ENCODE results near the gene KCTD6. TPM values are rescaled to one million over a fixed set of nuclear protein-coding genes. Genes with fewer than 3 reads are reported as not detected.

The KCTD6 gene
- total and polyA plus RNA-seq, 3 donors from 2014 or later, result 9.5 to 19.8 (median 14.9) TPM

GRCh38 chr3:58551636-58552180, 59.8 kb downstream of the KCTD6 start:
- no peaks in the 10 kb centered on the region for H3K4me1 ChIP-seq
- WGBS, 2 donors, result 66 to 77% methylated on average over 4 of the region's 4 CpGs
- H3K4me3 ChIP-seq, result no peak overlapping the region
- TF ChIP-seq CTCF (IDR thresholded peaks at IDR 0.05) (no peak), POLR2A (IDR thresholded peaks at IDR 0.05) (no peak)
- H3K27ac ChIP-seq, result no peak overlapping the region
- no peaks in the 10 kb centered on the region for H3K36me3 ChIP-seq (ENCODE audit: low read depth, missing control alignments)
- H3K27me3 ChIP-seq, result no peaks in the 10 kb centered on the region
- no peak for DNase-seq
- intact Hi-C loops (cut with DNase I; ENCODE audit: low total_unique reads), result no loop called here
- H3K9me3 ChIP-seq, result no peaks in the 10 kb centered on the region

Other genes starting within 250 kb of the KCTD6 start
- gene RPP14, start 185.9 kb upstream of the KCTD6 start, total RNA-seq, result 10 to 100 TPM; 13.8 to 17.0 TPM
- gene RPP14, start 185.9 kb upstream of the KCTD6 start, polyA plus RNA-seq (ENCODE audit: insufficient read depth, low read depth, low replicate concordance), result 18.4 TPM
- gene HTD2, start 185.6 kb upstream of the KCTD6 start, total RNA-seq, result 10 to 100 TPM; 14.6 to 15.1 TPM
- gene HTD2, start 185.6 kb upstream of the KCTD6 start, polyA plus RNA-seq (ENCODE audit: insufficient read depth, low read depth, low replicate concordance), result 16.4 TPM
- gene PXK, start 159.2 kb upstream of the KCTD6 start, total RNA-seq, result 10 to 100 TPM; 29.3 to 31.3 TPM
- gene PXK, start 159.2 kb upstream of the KCTD6 start, polyA plus RNA-seq (ENCODE audit: insufficient read depth, low read depth, low replicate concordance), result 28.8 TPM
- 100 to 1,000 TPM in 1 of 2 donors, 10 to 100 TPM in 1; 98.0 to 126 TPM for gene PDHB, start 58.3 kb upstream of the KCTD6 start, total RNA-seq
- gene PDHB, start 58.3 kb upstream of the KCTD6 start, polyA plus RNA-seq (ENCODE audit: insufficient read depth, low read depth, low replicate concordance), result 94.0 TPM
- 10 to 100 TPM; 46.1 to 55.9 TPM for gene ACOX2, start 45.1 kb downstream of the KCTD6 start, total RNA-seq
- 27.1 TPM for gene ACOX2, start 45.1 kb downstream of the KCTD6 start, polyA plus RNA-seq (ENCODE audit: insufficient read depth, low read depth, low replicate concordance)
- gene FAM107A, start 85.3 kb downstream of the KCTD6 start, total RNA-seq, result 10 to 100 TPM; 14.8 to 17.8 TPM
- 7.8 TPM for gene FAM107A, start 85.3 kb downstream of the KCTD6 start, polyA plus RNA-seq (ENCODE audit: insufficient read depth, low read depth, low replicate concordance)
- under 1 TPM in 1 of 2 donors, not detected in 1; 0.19 TPM for gene FAM3D, start 174.7 kb downstream of the KCTD6 start, total RNA-seq
- gene FAM3D, start 174.7 kb downstream of the KCTD6 start, polyA plus RNA-seq (ENCODE audit: insufficient read depth, low read depth, low replicate concordance), result 0.41 TPM

Measured in testis (tissue), 3 donors.